ENCODE results near the gene NFATC1. TPM values are rescaled to one million over a fixed set of nuclear protein-coding genes. Genes with fewer than 3 reads are reported as not detected.

Gene NFATC1
- total RNA-seq, 1 experiment from 2014 or later: 1.8 TPM

DNA sequence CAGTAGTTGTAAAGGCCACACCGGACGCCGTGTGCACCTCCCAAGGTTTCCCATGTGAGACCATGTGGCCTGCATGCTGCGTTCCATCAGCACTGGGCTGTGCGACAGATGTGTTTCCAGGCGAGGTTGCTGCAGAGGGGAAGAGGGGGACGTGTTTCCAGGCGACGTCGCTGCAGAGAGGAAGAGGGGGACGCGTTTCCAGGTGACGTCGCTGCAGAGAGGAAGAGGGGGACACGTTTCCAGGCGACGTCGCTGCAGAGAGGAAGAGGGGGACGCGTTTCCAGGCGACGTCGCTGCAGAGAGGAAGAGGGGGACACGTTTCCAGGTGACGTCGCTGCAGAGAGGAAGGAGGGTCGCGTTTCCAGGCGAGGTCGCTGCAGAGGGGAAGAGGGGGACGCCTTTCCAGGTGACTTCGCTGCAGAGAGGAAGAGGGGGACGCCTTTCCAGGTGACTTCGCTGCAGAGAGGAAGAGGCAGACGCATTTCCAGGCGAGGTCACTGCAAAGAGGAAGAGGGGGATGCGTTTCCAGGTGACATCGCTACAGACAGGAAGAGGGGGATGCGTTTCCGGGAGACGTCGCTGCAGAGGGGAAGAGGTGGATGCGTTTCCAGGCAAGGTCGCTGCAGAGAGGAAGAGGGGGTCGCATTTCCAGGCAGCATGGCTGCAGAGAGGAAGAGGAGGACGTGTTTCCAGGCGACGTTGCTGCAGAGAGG lies 24.5 kb downstream of the NFATC1 start:
- no peak for DNase-seq (ENCODE audit: extremely low read depth, low read depth)

GRCh38 chr18:79421275-79421857 lies 25.6 kb downstream of the NFATC1 start:
- no peak for DNase-seq (ENCODE audit: extremely low read depth, low read depth)

DNA sequence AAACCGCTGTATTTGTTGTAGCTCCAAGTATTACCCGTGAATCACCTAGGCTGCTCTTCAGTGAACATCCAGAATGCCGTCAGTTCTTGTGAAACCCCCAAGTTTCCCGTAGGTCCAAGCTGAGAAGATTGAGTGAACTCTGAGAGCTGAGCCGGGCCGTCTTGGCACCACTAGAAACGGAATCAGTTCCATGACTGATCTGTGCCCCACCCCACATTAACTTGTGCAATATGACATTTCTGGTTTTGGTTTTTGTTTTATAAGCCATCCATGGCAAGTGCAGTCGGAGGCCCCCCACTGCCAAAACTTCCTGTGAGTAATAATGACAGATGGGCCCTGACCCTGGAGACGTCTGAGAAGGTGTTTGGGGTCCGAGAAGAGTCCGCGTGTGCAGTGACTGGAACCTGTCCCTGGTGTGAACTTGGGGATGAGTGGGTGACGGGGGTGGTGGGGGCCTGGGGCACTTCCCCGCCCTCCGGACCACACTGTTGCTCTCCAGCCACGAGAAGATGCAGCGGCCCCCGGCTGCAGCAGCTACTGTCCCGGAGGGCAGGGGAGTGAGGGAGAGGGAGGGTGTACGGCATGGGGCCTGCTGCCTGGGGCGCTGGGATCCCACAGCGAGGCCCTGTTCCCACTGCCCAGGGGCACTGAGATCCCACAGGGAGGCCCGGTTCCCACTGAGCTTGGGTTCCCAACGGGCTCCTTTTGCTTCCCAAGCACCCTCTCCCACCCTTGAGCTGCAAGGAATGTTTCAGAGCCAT lies 26.5 kb downstream of the NFATC1 start:
- DNase-seq (ENCODE audit: extremely low read depth, low read depth): no peak

GRCh38 chr18:79422783-79423165 lies 27.0 kb downstream of the NFATC1 start:
- DNase-seq (ENCODE audit: extremely low read depth, low read depth): no peak

DNA sequence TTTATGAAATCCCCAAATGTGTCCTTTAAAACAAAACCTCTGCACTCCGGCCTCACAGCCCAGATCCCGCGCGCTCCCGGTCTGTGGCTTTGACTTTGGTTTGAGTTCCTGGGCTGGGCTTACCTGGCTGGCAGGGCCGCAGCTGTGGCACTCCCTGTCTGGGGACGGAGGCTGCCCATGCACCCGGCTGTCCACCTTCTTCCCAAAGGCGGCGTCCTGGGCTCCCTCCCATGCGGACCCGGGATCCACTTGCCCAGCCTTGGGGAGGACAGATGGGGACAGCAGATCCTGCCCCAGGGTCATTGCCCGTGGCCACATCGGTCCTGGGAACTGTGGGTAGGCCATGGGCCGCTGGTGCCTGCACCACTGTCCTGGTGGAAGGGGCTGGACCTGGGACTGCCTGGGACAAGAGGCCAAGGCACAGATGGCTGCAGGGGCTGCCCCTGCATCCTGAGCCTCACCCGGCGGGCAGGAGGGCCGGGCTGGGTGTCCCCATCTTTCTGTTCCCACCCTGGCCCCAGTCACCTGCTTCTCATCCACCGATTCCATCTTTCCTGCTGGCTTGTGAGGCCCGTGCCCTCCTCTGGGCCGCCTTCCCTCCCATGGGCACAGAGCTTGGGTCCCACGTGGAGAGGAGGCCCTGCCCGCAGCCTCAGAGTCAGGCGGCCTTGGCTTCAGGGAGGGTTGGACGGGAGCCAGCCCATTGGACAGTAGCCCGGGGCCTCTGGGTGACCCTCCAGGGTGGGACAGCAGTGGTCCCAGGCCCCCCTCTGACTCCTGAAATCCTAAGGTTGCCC lies 27.7 kb downstream of the NFATC1 start:
- no peak for DNase-seq (ENCODE audit: extremely low read depth, low read depth)

DNA sequence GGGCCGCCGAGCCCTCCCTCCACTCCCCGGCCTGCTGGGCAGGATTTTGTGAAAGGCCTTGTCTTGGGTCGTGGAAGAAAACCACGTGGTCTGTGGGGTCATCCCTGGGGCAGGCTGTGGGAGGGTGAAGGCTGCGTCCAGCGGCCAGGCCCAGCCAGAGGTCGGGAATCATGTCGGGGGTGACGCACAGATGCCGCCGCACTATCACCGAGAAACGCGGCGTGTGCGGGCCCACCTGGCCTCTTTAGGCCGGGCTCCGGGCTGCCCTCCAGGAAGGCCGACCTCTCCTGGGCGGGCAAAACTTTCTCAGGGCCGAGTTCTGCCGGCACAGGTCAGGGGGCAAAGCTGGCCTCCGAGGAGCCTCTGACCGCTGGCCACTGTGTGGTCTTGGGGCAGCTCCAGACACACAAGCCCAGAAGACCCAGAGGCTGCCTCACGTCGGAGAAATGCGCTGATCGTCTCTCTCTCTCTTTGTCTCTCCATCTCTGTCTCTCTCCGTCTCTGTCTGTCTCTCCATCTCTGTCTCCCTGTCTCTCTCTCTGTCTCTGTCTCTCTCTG lies 28.4 kb downstream of the NFATC1 start:
- DNase-seq (ENCODE audit: extremely low read depth, low read depth): no peak

- DNase-seq (ENCODE audit: extremely low read depth, low read depth): no peak
Observed at GRCh38 chr18:79424880-79425568, 29.3 kb downstream of the NFATC1 start.

DNA sequence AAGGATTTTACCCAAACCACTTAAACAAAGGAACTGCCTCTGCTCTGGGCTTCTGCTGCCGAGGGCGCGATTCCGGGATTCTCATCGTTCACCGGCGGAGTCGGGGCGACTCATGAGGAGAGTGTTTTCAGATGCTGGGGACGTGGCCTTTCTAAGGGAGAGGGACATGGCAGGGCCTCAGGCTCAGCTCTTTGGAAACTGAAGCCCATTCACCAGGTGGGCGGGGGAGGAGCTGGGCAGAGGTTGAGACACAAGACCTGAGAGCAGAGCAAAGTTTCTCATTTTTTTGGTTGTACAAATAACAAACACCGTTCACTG lies 29.8 kb downstream of the NFATC1 start:
- no peak for DNase-seq (ENCODE audit: extremely low read depth, low read depth)

DNA sequence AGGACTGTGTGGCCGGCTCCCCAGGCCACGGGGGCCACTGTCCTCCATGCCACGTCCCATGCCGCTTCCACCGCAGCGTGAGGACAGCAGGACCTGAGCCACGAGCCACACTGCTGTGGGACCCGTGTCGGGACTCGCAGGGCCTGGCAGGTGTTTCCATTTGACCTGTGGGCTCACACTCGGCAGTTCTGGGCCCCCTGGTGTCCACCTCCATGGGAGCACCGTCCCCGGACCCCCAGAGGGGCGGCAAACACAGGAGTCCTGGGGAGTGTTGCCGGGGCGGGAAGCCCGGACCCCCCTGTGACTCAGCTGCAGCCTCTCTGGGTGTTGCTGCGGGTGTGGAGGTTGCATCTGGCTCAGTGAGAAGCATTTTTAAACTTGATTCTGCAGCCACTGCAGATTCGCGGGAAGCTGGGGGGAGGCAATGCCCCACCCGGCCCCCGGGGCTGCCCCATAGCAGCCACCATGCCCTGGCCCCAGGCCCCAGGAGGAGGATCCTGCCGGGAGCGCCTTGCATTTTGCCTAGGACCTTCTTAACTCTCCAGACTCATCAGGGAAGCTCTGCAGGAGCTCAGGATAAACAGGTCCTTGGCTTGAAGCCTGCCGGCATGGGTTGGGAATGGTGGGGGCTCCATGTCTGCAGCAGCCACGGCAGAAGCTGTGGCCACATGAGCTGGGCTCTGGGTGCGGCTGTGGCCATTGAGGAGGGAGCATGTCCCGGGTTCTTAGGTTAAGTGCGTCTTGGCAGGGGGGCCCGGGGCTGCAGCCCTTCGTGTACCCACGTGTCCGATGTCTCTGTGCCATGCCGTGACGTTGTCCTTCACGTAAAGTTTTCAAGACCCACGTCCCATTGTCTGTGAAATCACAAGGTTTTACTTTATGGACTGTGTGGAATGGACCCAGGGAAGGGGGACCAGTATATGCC lies 30.9 kb downstream of the NFATC1 start:
- no peak for DNase-seq (ENCODE audit: extremely low read depth, low read depth)

DNA sequence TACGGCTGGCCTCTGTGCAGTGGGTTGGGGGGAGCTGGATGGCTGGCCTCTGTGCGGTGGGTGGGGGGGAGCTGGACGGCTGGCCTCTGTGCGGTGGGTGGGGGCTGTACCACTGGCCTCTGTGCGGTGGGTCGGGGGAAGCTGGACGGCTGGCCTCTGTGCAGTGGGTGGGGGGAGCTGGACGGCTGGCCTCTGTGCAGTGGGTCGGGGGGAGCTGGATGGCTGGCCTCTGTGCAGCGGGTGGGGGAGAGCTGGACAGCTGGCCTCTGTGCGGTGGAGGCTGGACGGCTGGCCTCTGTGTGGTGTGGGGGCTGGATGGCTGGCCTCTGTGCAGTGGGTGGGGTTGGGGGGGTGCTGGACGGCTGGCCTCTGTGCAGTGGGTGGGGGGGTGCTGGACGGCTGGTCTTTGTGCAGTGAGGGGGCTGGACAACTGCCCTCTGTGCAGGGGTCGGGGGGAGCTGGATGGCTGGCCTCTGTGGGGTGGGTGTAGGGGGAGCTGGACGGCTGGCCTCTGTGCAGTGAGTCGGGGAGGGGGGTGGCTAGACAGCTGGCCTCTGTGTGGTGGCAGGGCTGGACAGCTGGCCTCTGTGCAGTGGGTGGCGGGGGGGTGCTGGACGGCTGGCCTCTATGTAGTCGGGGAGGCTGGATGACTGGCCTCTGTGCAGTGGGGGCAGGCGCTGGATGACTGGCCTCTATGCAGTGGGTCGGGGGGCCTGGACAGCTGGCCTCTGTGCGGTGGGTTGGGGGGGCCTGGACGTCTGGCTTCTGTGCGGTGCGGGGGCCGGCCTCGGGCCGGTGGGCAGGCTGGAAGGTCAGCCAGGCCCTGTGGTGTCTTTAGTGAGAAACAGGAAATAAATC lies 31.9 kb downstream of the NFATC1 start:
- no peak for DNase-seq (ENCODE audit: extremely low read depth, low read depth)

- no peak for DNase-seq (ENCODE audit: extremely low read depth, low read depth)
Observed at GRCh38 chr18:79428287-79428686, 32.6 kb downstream of the NFATC1 start.

DNA sequence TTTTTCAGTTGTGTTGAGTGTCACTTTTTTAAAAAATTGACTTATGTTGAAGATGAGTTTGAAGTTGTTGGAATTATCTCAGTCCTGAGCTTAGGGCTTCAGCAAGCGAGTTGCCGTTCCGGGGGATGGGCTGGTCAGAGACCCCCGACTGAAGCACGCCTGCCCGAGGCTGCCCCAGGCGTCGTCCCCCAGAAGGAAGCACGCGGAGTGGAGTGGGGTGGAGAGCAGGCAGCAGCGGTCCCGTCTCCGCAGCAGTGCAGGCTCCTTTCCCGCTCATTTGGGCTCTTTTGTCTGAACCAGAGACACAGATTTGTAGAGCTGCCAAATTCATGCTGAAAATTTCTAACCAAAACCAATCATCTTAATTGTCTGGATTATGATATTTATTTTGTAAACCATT lies 33.7 kb downstream of the NFATC1 start:
- no peak for DNase-seq (ENCODE audit: extremely low read depth, low read depth)

- DNase-seq (ENCODE audit: extremely low read depth, low read depth): no peak
Observed at GRCh38 chr18:79429785-79430281, 34.1 kb downstream of the NFATC1 start.

DNA sequence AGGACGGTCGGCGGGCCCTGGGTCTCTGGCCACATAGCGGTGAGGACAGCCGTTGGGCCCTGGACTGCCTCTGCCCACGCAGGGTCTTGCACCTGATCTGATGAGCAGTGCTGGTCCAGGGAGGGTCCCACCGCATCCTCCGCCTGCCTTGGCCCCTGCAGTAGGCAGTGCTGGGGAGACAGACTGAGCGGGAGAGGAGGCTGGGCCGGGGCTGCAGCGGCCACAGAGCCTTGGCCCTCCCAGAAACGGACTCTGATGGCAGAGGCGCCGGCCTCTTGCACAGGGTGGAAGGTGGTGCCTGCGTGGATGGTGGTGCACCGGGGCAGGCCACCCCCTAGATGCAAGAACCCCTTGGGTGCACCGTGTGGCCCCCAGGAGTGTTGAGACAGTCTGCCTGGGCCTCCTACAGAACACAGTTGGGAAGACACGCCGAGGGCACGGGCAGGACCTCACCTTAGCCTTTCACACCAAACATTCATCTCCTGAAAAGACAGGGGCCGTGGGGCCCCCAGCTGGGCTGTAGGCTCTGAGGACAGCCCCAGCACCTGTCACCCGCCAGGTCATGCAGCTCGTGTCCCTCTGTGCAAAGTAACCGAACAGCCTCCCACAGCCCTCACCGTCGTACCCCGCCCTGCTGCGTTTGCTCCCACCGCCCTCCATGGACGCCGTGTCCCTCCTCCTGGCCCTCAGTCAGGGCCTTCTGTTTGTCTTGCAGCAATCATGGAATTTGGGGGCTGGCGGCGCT lies 36.8 kb downstream of the NFATC1 start:
- no peak for DNase-seq (ENCODE audit: extremely low read depth, low read depth)

DNA sequence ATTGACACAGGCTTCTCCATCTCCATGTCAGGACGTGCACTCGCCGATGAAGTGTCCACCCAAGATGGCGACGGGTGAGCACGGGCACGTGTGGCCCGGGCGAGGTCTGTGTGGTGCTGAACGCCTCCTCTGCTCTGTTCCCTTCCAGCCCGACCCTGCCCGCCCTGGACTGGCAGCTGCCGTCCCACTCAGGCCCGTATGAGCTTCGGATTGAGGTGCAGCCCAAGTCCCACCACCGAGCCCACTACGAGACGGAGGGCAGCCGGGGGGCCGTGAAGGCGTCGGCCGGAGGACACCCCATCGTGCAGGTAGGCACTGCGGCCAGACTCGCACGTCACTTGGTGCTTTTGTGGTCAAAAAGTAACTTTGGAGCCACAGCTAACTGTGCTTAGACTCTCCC lies 37.7 kb downstream of the NFATC1 start:
- DNase-seq (ENCODE audit: extremely low read depth, low read depth): no peak

GRCh38 chr18:79434607-79435401 lies 39.1 kb downstream of the NFATC1 start:
- DNase-seq (ENCODE audit: extremely low read depth, low read depth): no peak
